ENCODE results near the gene DGKK. TPM values are rescaled to one million over a fixed set of nuclear protein-coding genes. Genes with fewer than 3 reads are reported as not detected.

The DGKK gene
- total and polyA plus RNA-seq, 2 of the 4 experiments (the other 2 are of a cell fraction): not detected

DNA sequence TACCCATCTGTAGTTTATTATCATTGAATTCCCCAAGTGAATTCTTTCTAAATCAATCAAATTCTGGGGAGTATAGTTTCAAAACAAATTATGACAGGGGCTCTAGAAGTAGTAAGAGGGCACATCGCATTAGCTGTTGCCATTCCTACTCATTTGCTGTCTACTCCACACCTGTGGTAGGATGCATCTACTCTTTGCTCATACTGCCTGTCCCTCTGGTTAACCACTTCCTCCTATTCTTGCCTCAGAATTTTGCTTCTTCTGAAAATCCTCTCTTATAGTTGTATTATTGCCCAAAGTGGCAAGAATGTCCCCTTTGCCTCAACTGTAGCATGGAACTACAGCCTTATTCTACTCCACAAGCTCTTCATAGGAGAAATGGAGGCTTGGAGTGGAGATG, 12.7 kb upstream of the DGKK start:
- in situ Hi-C loops (cut with MboI; ENCODE audit: low sequenced_read_pairs) (no loop called here), intact Hi-C loops (cut with micrococcal nuclease) (no loop called here)
- DNase-seq: no peak

More for the DNA sequence above, 12.7 kb upstream of the DGKK start:
- no peaks in the 10 kb centered on the region for H3K9me3 ChIP-seq (ENCODE audit: control insufficient read depth, insufficient read depth, low read length)
- no peak overlapping the region for H3K4me3 ChIP-seq (ENCODE audit: insufficient read depth, low read depth, low read length)
- H3K9ac ChIP-seq (ENCODE audit: low read depth, low read length): no peak overlapping the region
- no peak overlapping the region for H3K4me2 ChIP-seq (ENCODE audit: low read depth, low read length)
- H2BK15ac ChIP-seq (ENCODE audit: low read depth, low read length): no peak overlapping the region
- no TSS peak for BruUV-seq (replicated peaks)
- dilution Hi-C loops (cut with HindIII; ENCODE audit: low sequenced_read_pairs, unreplicated experiment): no loop called here
- H3K27me3 ChIP-seq (ENCODE audit: control insufficient read depth, insufficient read depth, low read length): no peaks in the 10 kb centered on the region; the same call in 1 of the 2 replicates
- no peak for ATAC-seq (ENCODE audit: low read depth)
- no peak overlapping the region for H3K4ac ChIP-seq (ENCODE audit: low read depth, low read length)
- ChIA-PET CTCF (no interaction called here), POLR2A (ENCODE audit: unreplicated experiment) (no interaction called here)
- no peak overlapping the region for H2AFZ ChIP-seq (replicated peaks; ENCODE audit: low read length, poor library complexity)
- no peaks in the 10 kb centered on the region for H3K9me1 ChIP-seq (ENCODE audit: insufficient read depth, low read length)
- no CpG with 5 or more reads among the region's 1 CpG for WGBS, 2 experiments (ENCODE audit: extremely low coverage in 2 of 2, insufficient read length in 1 of 2)
- no peak overlapping the region for H4K8ac ChIP-seq (ENCODE audit: low read depth in 2 of 2, low read length in 2 of 2)
- no peak overlapping the region for H2BK5ac ChIP-seq (ENCODE audit: low read depth, low read length, poor library complexity, severe bottlenecking)
- no peak overlapping the region for H3K27ac ChIP-seq (ENCODE audit: insufficient read depth, low read length)
- no peaks in the 10 kb centered on the region for H4K20me1 ChIP-seq (ENCODE audit: insufficient read depth, low read length)
- no peaks in the 10 kb centered on the region for H3K79me1 ChIP-seq (ENCODE audit: low read depth in 1 of 2, low read length in 2 of 2)
- no peak overlapping the region for H2BK20ac ChIP-seq (ENCODE audit: low read depth, low read length)
- TF ChIP-seq, protein P1, sequence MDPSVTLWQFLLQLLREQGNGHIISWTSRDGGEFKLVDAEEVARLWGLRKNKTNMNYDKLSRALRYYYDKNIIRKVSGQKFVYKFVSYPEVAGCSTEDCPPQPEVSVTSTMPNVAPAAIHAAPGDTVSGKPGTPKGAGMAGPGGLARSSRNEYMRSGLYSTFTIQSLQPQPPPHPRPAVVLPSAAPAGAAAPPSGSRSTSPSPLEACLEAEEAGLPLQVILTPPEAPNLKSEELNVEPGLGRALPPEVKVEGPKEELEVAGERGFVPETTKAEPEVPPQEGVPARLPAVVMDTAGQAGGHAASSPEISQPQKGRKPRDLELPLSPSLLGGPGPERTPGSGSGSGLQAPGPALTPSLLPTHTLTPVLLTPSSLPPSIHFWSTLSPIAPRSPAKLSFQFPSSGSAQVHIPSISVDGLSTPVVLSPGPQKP (IDR thresholded peaks at IDR 0.05; ENCODE audit: borderline replicate concordance, low read depth, low read length): no peak
- no peak for TF ChIP-seq MAFK (IDR thresholded peaks at IDR 0.05; ENCODE audit: low read depth, low read length)
- TF ChIP-seq, protein P2, sequence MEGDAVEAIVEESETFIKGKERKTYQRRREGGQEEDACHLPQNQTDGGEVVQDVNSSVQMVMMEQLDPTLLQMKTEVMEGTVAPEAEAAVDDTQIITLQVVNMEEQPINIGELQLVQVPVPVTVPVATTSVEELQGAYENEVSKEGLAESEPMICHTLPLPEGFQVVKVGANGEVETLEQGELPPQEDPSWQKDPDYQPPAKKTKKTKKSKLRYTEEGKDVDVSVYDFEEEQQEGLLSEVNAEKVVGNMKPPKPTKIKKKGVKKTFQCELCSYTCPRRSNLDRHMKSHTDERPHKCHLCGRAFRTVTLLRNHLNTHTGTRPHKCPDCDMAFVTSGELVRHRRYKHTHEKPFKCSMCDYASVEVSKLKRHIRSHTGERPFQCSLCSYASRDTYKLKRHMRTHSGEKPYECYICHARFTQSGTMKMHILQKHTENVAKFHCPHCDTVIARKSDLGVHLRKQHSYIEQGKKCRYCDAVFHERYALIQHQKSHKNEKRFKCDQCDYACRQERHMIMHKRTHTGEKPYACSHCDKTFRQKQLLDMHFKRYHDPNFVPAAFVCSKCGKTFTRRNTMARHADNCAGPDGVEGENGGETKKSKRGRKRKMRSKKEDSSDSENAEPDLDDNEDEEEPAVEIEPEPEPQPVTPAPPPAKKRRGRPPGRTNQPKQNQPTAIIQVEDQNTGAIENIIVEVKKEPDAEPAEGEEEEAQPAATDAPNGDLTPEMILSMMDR (conservative IDR thresholded peaks at IDR 0.05; ENCODE audit: low read depth, low read length): no peak
- TF ChIP-seq MAZ (IDR thresholded peaks at IDR 0.05; ENCODE audit: borderline replicate concordance, low read depth, low read length): no peak
- no peak overlapping the region for H3K14ac ChIP-seq (replicated peaks; ENCODE audit: low read depth, low read length)
- no peak overlapping the region for H3K18ac ChIP-seq (ENCODE audit: low read depth, low read length)
- H2AK5ac ChIP-seq (ENCODE audit: low read depth, low read length): no peak overlapping the region
- no peaks in the 10 kb centered on the region for H3K4me1 ChIP-seq (ENCODE audit: control insufficient read depth, insufficient read depth, low read length)
- no peak overlapping the region for H2BK120ac ChIP-seq (ENCODE audit: low read depth, low read length)
- H4K5ac ChIP-seq (ENCODE audit: low read depth, low read length): no peak overlapping the region
- no peak overlapping the region for H4K91ac ChIP-seq (ENCODE audit: insufficient read depth, low read depth, low read length)
- H2AK9ac ChIP-seq (replicated peaks; ENCODE audit: low read depth, low read length, poor library complexity): no peak overlapping the region
- no peak overlapping the region for H3K56ac ChIP-seq (ENCODE audit: extremely low read depth, insufficient read depth, low read length)
- no peak overlapping the region for H3K23ac ChIP-seq (ENCODE audit: low read depth, low read length)
- H3K36me3 ChIP-seq (ENCODE audit: control insufficient read depth, insufficient read depth, low read length): no peaks in the 10 kb centered on the region

All from IMR-90 (cell line).